ENCODE data around the gene PTPRN2. TPM values are rescaled to one million over a fixed set of nuclear protein-coding genes. Genes with fewer than 3 reads are reported as not detected.

The PTPRN2 gene
- total RNA-seq, 2 experiments from 2014 or later = 0.46 to 0.51 TPM

GRCh38 chr7:158445421-158446175, 142.0 kb downstream of the PTPRN2 start:
- ATAC-seq (no peak), DNase-seq (no peak)
- ChIA-PET POLR2A (no interaction called here), CTCF (no interaction called here)
- Mint-ChIP-seq H3K4me1 (no peaks in the 10 kb centered on the region), H3K4me3 (no peak overlapping the region), H3K27ac (no peak overlapping the region), H3K9me3 (ENCODE audit: low read depth) (peaks cover 6% of the 10 kb centered on the region), H3K27me3 (peaks cover 2% of the 10 kb centered on the region), H3K36me3 (ENCODE audit: low read depth) (no peaks in the 10 kb centered on the region)
- intact Hi-C loops (cut with DNase I, micrococcal nuclease) = no loop called here

GRCh38 chr7:158444501-158445420, 142.9 kb downstream of the PTPRN2 start:
- H3K9me3 Mint-ChIP-seq (ENCODE audit: low read depth) = peaks cover 6% of the 10 kb centered on the region
- H3K36me3 Mint-ChIP-seq (ENCODE audit: low read depth) = no peaks in the 10 kb centered on the region
- H3K4me1 Mint-ChIP-seq = no peaks in the 10 kb centered on the region
- no peak overlapping the region for H3K27ac Mint-ChIP-seq
- intact Hi-C loops (cut with DNase I, micrococcal nuclease) = no loop called here
- H3K4me3 Mint-ChIP-seq = no peak overlapping the region
- no peak for ATAC-seq
- no peaks in the 10 kb centered on the region for H3K27me3 Mint-ChIP-seq
- POLR2A ChIA-PET = no interaction called here
- DNase-seq = no peak
- CTCF ChIA-PET = no interaction called here

- ChIA-PET CTCF (no interaction called here), POLR2A (no interaction called here)
- Mint-ChIP-seq H3K9me3 (ENCODE audit: low read depth) (peaks cover 6% of the 10 kb centered on the region), H3K27me3 (peaks cover 3% of the 10 kb centered on the region), H3K4me1 (no peaks in the 10 kb centered on the region), H3K27ac (no peak overlapping the region), H3K36me3 (ENCODE audit: low read depth) (no peaks in the 10 kb centered on the region), H3K4me3 (no peak overlapping the region)
- DNase-seq = no peak
- intact Hi-C loops (cut with DNase I, micrococcal nuclease) = no loop called here
- ATAC-seq = no peak
Observed at GRCh38 chr7:158443688-158444483, 143.7 kb downstream of the PTPRN2 start.

GRCh38 chr7:158443014-158443687, 144.5 kb downstream of the PTPRN2 start:
- H3K4me3 Mint-ChIP-seq = no peak overlapping the region
- peaks cover 3% of the 10 kb centered on the region for H3K27me3 Mint-ChIP-seq
- intact Hi-C loops (cut with DNase I, micrococcal nuclease) = no loop called here
- no peak overlapping the region for H3K27ac Mint-ChIP-seq
- ChIA-PET POLR2A (no interaction called here), CTCF (no interaction called here)
- DNase-seq = no peak
- H3K4me1 Mint-ChIP-seq = no peaks in the 10 kb centered on the region
- H3K36me3 Mint-ChIP-seq (ENCODE audit: low read depth) = no peaks in the 10 kb centered on the region
- peaks cover 6% of the 10 kb centered on the region for H3K9me3 Mint-ChIP-seq (ENCODE audit: low read depth)
- ATAC-seq = no peak

GRCh38 chr7:158442260-158442659, 145.4 kb downstream of the PTPRN2 start:
- CTCF ChIA-PET = interaction anchor here (0.6 kb wide), 2 partner anchors 175 to 441 kb away, joined by 3 read pairs; no protein-coding TSS in a partner anchor
- no peak overlapping the region for H3K27ac Mint-ChIP-seq
- POLR2A ChIA-PET = no interaction called here
- no peak for DNase-seq
- H3K27me3 Mint-ChIP-seq = peaks cover 4% of the 10 kb centered on the region
- intact Hi-C loops (cut with DNase I, micrococcal nuclease) = no loop called here
- peaks cover 6% of the 10 kb centered on the region for H3K9me3 Mint-ChIP-seq (ENCODE audit: low read depth)
- ATAC-seq = no peak
- H3K36me3 Mint-ChIP-seq (ENCODE audit: low read depth) = no peaks in the 10 kb centered on the region
- H3K4me1 Mint-ChIP-seq = no peaks in the 10 kb centered on the region
- no peak overlapping the region for H3K4me3 Mint-ChIP-seq

GRCh38 chr7:158439035-158439434, 148.6 kb downstream of the PTPRN2 start:
- DNase-seq = no peak

GRCh38 chr7:158432369-158433341, 155.0 kb downstream of the PTPRN2 start:
- intact Hi-C loops (cut with DNase I, micrococcal nuclease) = no loop called here
- DNase-seq = peak; percentile 17
- POLR2A ChIA-PET = no interaction called here
- CTCF ChIA-PET = interaction anchor here (0.6 to 0.7 kb wide), 2 partner anchors 380 to 763 kb away, joined by 3 to 4 read pairs; no protein-coding TSS in a partner anchor
- Mint-ChIP-seq H3K9me3 (ENCODE audit: low read depth) (no peaks in the 10 kb centered on the region), H3K4me3 (no peak overlapping the region), H3K4me1 (peaks cover 2% of the 10 kb centered on the region), H3K27ac (no peak overlapping the region), H3K27me3 (peaks cover 14% of the 10 kb centered on the region), H3K36me3 (ENCODE audit: low read depth) (no peaks in the 10 kb centered on the region)
- ATAC-seq = no peak

More at GRCh38 chr7:158439035-158439434, 148.6 kb downstream of the PTPRN2 start:
- ChIA-PET CTCF (interaction anchor here (0.7 kb wide), 1 partner anchor 172 kb away, joined by 3 read pairs; no protein-coding TSS in a partner anchor), POLR2A (no interaction called here)
- H3K4me1 Mint-ChIP-seq = no peaks in the 10 kb centered on the region
- no peaks in the 10 kb centered on the region for H3K36me3 Mint-ChIP-seq (ENCODE audit: low read depth)
- peaks cover 14% of the 10 kb centered on the region for H3K27me3 Mint-ChIP-seq
- H3K27ac Mint-ChIP-seq = no peak overlapping the region
- ATAC-seq = no peak
- peaks cover 6% of the 10 kb centered on the region for H3K9me3 Mint-ChIP-seq (ENCODE audit: low read depth)
- no peak overlapping the region for H3K4me3 Mint-ChIP-seq
- intact Hi-C loops (cut with DNase I, micrococcal nuclease) = no loop called here

- Mint-ChIP-seq H3K36me3 (ENCODE audit: low read depth) (no peaks in the 10 kb centered on the region), H3K9me3 (ENCODE audit: low read depth) (no peaks in the 10 kb centered on the region), H3K4me1 (peaks cover 2% of the 10 kb centered on the region), H3K4me3 (no peak overlapping the region), H3K27me3 (peaks cover 10% of the 10 kb centered on the region), H3K27ac (no peak overlapping the region)
- intact Hi-C loops (cut with DNase I, micrococcal nuclease) = no loop called here
- ATAC-seq (no peak), DNase-seq (no peak)
- ChIA-PET CTCF (interaction anchor here (0.7 kb wide), 1 partner anchor 379 kb away, joined by 4 read pairs; no protein-coding TSS in a partner anchor), POLR2A (no interaction called here)
Observed at GRCh38 chr7:158431941-158432347, 155.7 kb downstream of the PTPRN2 start.

GRCh38 chr7:158431055-158431940, 156.3 kb downstream of the PTPRN2 start:
- Mint-ChIP-seq H3K4me1 (peaks cover 2% of the 10 kb centered on the region), H3K36me3 (ENCODE audit: low read depth) (no peaks in the 10 kb centered on the region), H3K27ac (no peak overlapping the region), H3K27me3 (peaks cover 9% of the 10 kb centered on the region), H3K4me3 (no peak overlapping the region), H3K9me3 (ENCODE audit: low read depth) (no peaks in the 10 kb centered on the region)
- intact Hi-C loops (cut with DNase I, micrococcal nuclease) = no loop called here
- ATAC-seq = no peak
- POLR2A ChIA-PET = no interaction called here
- CTCF ChIA-PET = no interaction called here
- no peak for DNase-seq
